ENCODE measurements around the gene TCERG1L. TPM values are rescaled to one million over a fixed set of nuclear protein-coding genes. Genes with fewer than 3 reads are reported as not detected.
A peak's percentile ranks its signal among the peaks of the same experiment; 100 is the strongest.

Gene TCERG1L
- total RNA-seq, 2 donors from 2014 or later: 1.6 to 4.5 TPM

DNA sequence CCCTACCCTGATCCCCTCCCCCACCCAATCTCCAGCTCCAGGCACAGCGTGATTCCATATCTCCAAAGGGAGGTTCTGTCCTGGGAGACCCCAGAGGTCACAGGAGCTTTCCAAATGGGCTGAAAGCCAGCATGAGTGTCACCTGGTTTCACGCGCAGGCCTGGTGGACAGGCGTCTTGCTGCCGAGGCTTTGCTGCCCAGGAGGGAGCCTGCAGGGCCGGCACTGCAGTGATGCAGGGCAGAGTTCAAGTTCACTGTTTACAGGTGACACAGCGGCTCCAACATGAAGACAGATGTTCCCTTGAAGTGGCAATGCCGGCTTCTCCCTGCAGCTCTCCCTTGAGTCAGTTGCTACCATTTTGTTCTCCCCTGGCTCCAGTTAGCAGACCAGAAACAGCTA is 104.3 kb downstream of the TCERG1L start:
- H3K36me3 Mint-ChIP-seq (ENCODE audit: low read depth): no peaks in the 10 kb centered on the region
- 83 to 92% methylated on average over 7 to 8 of the region's 8 CpGs for WGBS, 2 experiments (ENCODE audit: insufficient coverage in 1 of 2, insufficient read length in 1 of 2)

DNA sequence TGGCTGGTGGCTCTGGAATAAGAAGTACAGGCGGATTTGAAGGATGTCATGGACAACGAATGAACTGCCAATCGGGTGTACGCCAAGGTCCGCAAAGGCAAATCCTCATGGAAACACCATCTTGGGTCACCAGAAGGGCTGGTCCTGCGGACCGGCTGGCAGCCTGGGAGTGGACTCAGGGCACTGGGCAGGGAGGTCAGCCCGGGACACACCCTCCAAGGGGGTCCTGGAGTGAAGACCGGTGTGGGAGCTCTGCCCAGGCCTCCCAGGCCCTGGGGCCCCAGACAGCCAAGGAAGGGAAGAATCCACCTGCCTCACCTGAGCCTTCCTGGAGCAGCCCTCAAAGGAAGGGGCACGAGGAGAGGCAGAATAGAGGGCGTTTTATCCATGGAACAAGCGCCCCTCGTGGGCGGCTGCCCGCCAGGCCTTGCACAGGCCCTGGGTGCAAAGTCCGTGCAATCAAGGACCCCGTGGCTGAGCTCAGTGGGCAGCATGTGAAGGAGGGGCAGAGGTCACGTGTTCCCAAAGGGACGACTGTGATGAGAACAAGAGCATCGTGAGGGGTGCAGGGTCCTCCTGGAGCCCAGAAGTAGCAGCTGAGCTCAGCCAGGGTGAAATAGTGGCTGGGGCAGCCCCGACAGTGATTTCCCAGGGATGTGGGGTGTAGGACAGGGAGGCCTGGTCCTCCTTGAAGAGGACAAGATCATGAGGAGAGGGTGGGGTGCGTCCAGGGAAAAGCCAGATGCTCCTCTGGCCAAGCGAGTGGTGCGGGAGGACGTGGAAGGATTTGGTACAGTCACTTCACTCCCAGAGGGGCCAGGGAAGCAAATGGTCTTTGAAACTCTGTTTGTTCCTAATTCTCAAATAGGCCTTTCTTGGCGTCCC is 105.2 kb downstream of the TCERG1L start:
- Mint-ChIP-seq H3K4me1 (no peaks in the 10 kb centered on the region), H3K36me3 (ENCODE audit: low read depth) (no peaks in the 10 kb centered on the region), H3K4me3 (no peak overlapping the region), H3K27me3 (ENCODE audit: insufficient read depth) (no peaks in the 10 kb centered on the region), H3K27ac (no peak overlapping the region), H3K9me3 (no peaks in the 10 kb centered on the region)
- 91 to 93% methylated on average over 21 to 26 of the region's 26 CpGs for WGBS, 2 experiments (ENCODE audit: insufficient coverage in 1 of 2, insufficient read length in 1 of 2)
- Histone ChIP-seq H3K36me3 (ENCODE audit: control insufficient read depth, insufficient read depth, low read length) (no peaks in the 10 kb centered on the region), H3K27me3 (ENCODE audit: control insufficient read depth, insufficient read depth, low read length, poor library complexity, severe bottlenecking) (no peaks in the 10 kb centered on the region), H3K9me3 (ENCODE audit: control insufficient read depth, low read length) (no peaks in the 10 kb centered on the region), H3K9ac (ENCODE audit: extremely low read depth, low read length, poor library complexity, severe bottlenecking) (no peak overlapping the region), H3K4me3 (ENCODE audit: low read length) (no peak overlapping the region), H3K27ac (ENCODE audit: low read depth, low read length) (no peak overlapping the region), H3K4me1 (ENCODE audit: control insufficient read depth, insufficient read depth, low read length) (no peaks in the 10 kb centered on the region)
- DNase-seq: peak; percentile 32
- TF ChIP-seq, protein P1, sequence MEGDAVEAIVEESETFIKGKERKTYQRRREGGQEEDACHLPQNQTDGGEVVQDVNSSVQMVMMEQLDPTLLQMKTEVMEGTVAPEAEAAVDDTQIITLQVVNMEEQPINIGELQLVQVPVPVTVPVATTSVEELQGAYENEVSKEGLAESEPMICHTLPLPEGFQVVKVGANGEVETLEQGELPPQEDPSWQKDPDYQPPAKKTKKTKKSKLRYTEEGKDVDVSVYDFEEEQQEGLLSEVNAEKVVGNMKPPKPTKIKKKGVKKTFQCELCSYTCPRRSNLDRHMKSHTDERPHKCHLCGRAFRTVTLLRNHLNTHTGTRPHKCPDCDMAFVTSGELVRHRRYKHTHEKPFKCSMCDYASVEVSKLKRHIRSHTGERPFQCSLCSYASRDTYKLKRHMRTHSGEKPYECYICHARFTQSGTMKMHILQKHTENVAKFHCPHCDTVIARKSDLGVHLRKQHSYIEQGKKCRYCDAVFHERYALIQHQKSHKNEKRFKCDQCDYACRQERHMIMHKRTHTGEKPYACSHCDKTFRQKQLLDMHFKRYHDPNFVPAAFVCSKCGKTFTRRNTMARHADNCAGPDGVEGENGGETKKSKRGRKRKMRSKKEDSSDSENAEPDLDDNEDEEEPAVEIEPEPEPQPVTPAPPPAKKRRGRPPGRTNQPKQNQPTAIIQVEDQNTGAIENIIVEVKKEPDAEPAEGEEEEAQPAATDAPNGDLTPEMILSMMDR (conservative IDR thresholded peaks at IDR 0.05): no peak

More for the DNA sequence above, 104.3 kb downstream of the TCERG1L start:
- TF ChIP-seq, protein P1 (conservative IDR thresholded peaks at IDR 0.05): no peak
- H3K27me3 Mint-ChIP-seq (ENCODE audit: insufficient read depth): no peaks in the 10 kb centered on the region
- H3K4me3 Mint-ChIP-seq: no peak overlapping the region
- no peaks in the 10 kb centered on the region for H3K4me1 Mint-ChIP-seq
- no peak overlapping the region for H3K27ac ChIP-seq (ENCODE audit: low read depth, low read length)
- no peaks in the 10 kb centered on the region for H3K9me3 Mint-ChIP-seq
- no peaks in the 10 kb centered on the region for H3K36me3 ChIP-seq (ENCODE audit: control insufficient read depth, insufficient read depth, low read length)
- H3K4me1 ChIP-seq (ENCODE audit: control insufficient read depth, insufficient read depth, low read length): no peaks in the 10 kb centered on the region
- peak overlapping the region; percentile 15 for H3K27ac Mint-ChIP-seq
- H3K27me3 ChIP-seq (ENCODE audit: control insufficient read depth, insufficient read depth, low read length, poor library complexity, severe bottlenecking): no peaks in the 10 kb centered on the region
- no peak overlapping the region for H3K4me3 ChIP-seq (ENCODE audit: low read length)
- H3K9ac ChIP-seq (ENCODE audit: extremely low read depth, low read length, poor library complexity, severe bottlenecking): no peak overlapping the region
- H3K9me3 ChIP-seq (ENCODE audit: control insufficient read depth, low read length): no peaks in the 10 kb centered on the region
- DNase-seq: no peak

DNA sequence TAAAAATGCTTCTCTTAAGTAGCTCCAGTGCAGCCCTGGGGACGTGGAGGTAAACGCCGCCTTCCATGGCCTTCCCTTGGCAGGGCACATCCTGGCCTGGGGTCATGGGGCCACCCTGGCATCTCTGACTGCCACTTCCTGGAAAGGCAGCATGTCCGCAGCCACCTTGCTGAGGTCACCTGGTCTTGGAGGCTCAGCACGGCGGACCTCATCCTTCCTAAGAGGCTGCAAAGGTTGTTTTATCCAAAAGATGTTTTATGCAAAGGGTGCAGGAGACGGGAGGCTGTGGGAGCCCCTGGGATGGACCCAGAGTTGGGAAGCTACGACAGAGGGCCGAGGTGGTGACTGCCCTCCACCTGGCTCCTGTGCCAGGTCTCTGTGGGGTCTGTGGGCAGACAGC is 106.0 kb downstream of the TCERG1L start:
- no peaks in the 10 kb centered on the region for H3K36me3 ChIP-seq (ENCODE audit: control insufficient read depth, insufficient read depth, low read length)
- no peak for DNase-seq
- H3K4me3 Mint-ChIP-seq: no peak overlapping the region
- H3K4me1 ChIP-seq (ENCODE audit: control insufficient read depth, insufficient read depth, low read length): no peaks in the 10 kb centered on the region
- no peak overlapping the region for H3K9ac ChIP-seq (ENCODE audit: extremely low read depth, low read length, poor library complexity, severe bottlenecking)
- no peaks in the 10 kb centered on the region for H3K27me3 ChIP-seq (ENCODE audit: control insufficient read depth, insufficient read depth, low read length, poor library complexity, severe bottlenecking)
- no peak overlapping the region for H3K27ac Mint-ChIP-seq
- TF ChIP-seq, protein P1 (conservative IDR thresholded peaks at IDR 0.05): no peak
- H3K4me3 ChIP-seq (ENCODE audit: low read length): no peak overlapping the region
- H3K9me3 ChIP-seq (ENCODE audit: control insufficient read depth, low read length): no peaks in the 10 kb centered on the region
- H3K36me3 Mint-ChIP-seq (ENCODE audit: low read depth): no peaks in the 10 kb centered on the region
- no peaks in the 10 kb centered on the region for H3K4me1 Mint-ChIP-seq
- H3K27me3 Mint-ChIP-seq (ENCODE audit: insufficient read depth): no peaks in the 10 kb centered on the region
- 88 to 92% methylated on average over 6 to 9 of the region's 9 CpGs for WGBS, 2 experiments (ENCODE audit: insufficient coverage in 1 of 2, insufficient read length in 1 of 2)
- H3K27ac ChIP-seq (ENCODE audit: low read depth, low read length): no peak overlapping the region
- H3K9me3 Mint-ChIP-seq: no peaks in the 10 kb centered on the region

Data from endodermal cell (in vitro differentiated cells).